K562 (cell line): ENCODE measurements around the gene RIPOR2. TPM values are rescaled to one million over a fixed set of nuclear protein-coding genes. Genes with fewer than 3 reads are reported as not detected.

ENCODE experiments used
- ATAC-seq: fragments of 200-7000 bp; cut with Tn5 transposase; 3 replicates; pipeline ENCODE4 v1.9.1; 2020; ENCODE audit warnings: moderate library complexity
- BruUV-seq: library from RNA; stranded (reverse); fragments of 400-500 nt; replicated peaks from 2 replicates; lab custom pipeline; 2021; lab: Mats Ljungman, UMichigan
- CTCF ChIA-PET: fragments of 300-600 bp; formaldehyde crosslinking; extraction: SDS; loops from one replicate; lab custom pipeline; 2021; ENCODE audit warnings: low intra/inter-chr PET ratio; lab: Yijun Ruan, JAX
- POLR2A ChIA-PET: fragments of 300-600, 350-650 bp; sonication (Branson Sonifier 250); formaldehyde crosslinking; extraction: SDS; loops from one replicate; lab custom pipeline; 2021; ENCODE audit warnings: antibody characterized with exemption, inconsistent platforms; lab: Yijun Ruan, JAX
- DNase-seq, 4 experiments: peaks; one replicate each; pipeline versions ENCODE4 v3.0.0 to v3.0.0-alpha.2; 2011 to 2018; ENCODE audit warnings: low spot score in 3 of 4, mixed read lengths in 3 of 4; ENCODE audit errors: extremely low read depth in 1 of 4
- FAIRE-seq: peaks from 2 replicates; lab custom pipeline; 2011; peaks lifted over from hg19 to GRCh38; lab: Jason Lieb, UNC
- H2AFZ ChIP-seq: 2 replicates; pipeline ENCODE4 v1.6.0; 2011; ENCODE audit warnings: low read depth, low read length, control low read depth, inconsistent platforms
- H3K27ac ChIP-seq: fragments of 200-600 bp; 3 replicates; pipeline ENCODE4 v1.8.0; 2011; ENCODE audit warnings: low read depth, mild to moderate bottlenecking, control low read depth, inconsistent platforms, low read length, moderate library complexity, mixed read lengths; ENCODE audit errors: extremely low read depth
- H3K27me3 ChIP-seq, 2 experiments: fragments of 300-600 bp in 1 of 2; 2 replicates in 1 of 2; 3 replicates in 1 of 2; pipeline versions ENCODE4 v1.6.0 to v1.8.0; 2011; ENCODE audit warnings: inconsistent platforms in 2 of 2, low read length in 2 of 2, mild to moderate bottlenecking in 1 of 2, mixed read lengths in 1 of 2, moderate library complexity in 1 of 2; ENCODE audit not compliant: control insufficient read depth in 2 of 2, insufficient read depth in 2 of 2
- H3K36me3 ChIP-seq: fragments of 300-600 bp; 3 replicates; pipeline ENCODE4 v1.8.0; 2011; ENCODE audit warnings: mild to moderate bottlenecking, low read length, inconsistent platforms; ENCODE audit not compliant: control insufficient read depth, insufficient read depth
- H3K4me1 ChIP-seq, 2 experiments: fragments of 200-600 bp in 1 of 2; replicated peaks in 1 of 2; 2 replicates in 1 of 2; 3 replicates in 1 of 2; pipeline versions ENCODE4 v1.5.1 to v1.8.0; 2011; ENCODE audit warnings: inconsistent platforms in 2 of 2, low read length in 2 of 2, mild to moderate bottlenecking in 1 of 2, mixed read lengths in 1 of 2, moderate library complexity in 1 of 2; ENCODE audit not compliant: control insufficient read depth in 2 of 2, insufficient read depth in 2 of 2
- H3K4me2 ChIP-seq: 2 replicates; pipeline ENCODE4 v1.6.1; 2011; ENCODE audit warnings: low read length, control low read depth, inconsistent platforms, mixed read lengths; ENCODE audit not compliant: insufficient read depth
- H3K4me3 ChIP-seq: fragments of 200-600 bp; sonication (generic), shearing (Covaris generic); 2 replicates; pipeline ENCODE4 v1.5.1; 2016; ENCODE audit warnings: control low read depth, inconsistent platforms
- H3K79me2 ChIP-seq: fragments of 200-600 bp; 3 replicates; pipeline ENCODE4 v1.8.0; 2011; ENCODE audit warnings: low read length, inconsistent platforms; ENCODE audit not compliant: control insufficient read depth, insufficient read depth
- H3K9ac ChIP-seq, 2 experiments: 2 replicates each; pipeline versions ENCODE4 v1.6.0 to v1.6.1; 2011; ENCODE audit warnings: low read depth in 2 of 2, low read length in 2 of 2, control low read depth in 1 of 2, inconsistent platforms in 1 of 2, mild to moderate bottlenecking in 1 of 2, mixed read lengths in 1 of 2; ENCODE audit not compliant: insufficient read depth in 1 of 2
- H3K9me1 ChIP-seq: one replicate; pipeline ENCODE4 v1.6.0; 2011; ENCODE audit warnings: inconsistent platforms, mild to moderate bottlenecking, low read length, moderate library complexity; ENCODE audit not compliant: control insufficient read depth, insufficient read depth
- H3K9me3 ChIP-seq: replicated peaks from 2 replicates; pipeline ENCODE4 v1.5.1; 2011; ENCODE audit warnings: low read depth, low read length, inconsistent platforms; ENCODE audit not compliant: control insufficient read depth, insufficient read depth
- H4K20me1 ChIP-seq: replicated peaks from 2 replicates; pipeline ENCODE4 v1.6.1; 2011; ENCODE audit warnings: low read length, inconsistent platforms, mixed read lengths; ENCODE audit not compliant: control insufficient read depth, insufficient read depth
- CREM ChIP-seq: IDR thresholded peaks from 2 replicates; pipeline ENCODE4 v1.6.1; 2014; ENCODE audit warnings: antibody characterized with exemption, low read depth
- MNT ChIP-seq, 2 experiments: fragments of 450-650 bp; conservative IDR thresholded peaks; 2 replicates each; pipeline ENCODE4 v1.6.1; 2017; ENCODE audit warnings: mild to moderate bottlenecking in 2 of 2, moderate library complexity in 2 of 2
- POLR3G ChIP-seq: IDR thresholded peaks from 2 replicates; pipeline ENCODE4 v1.6.1; 2011; ENCODE audit not compliant: insufficient read length, insufficient replicate concordance; ENCODE audit errors: extremely low read depth
- SAP30 ChIP-seq: fragments of 200-600 bp; sonication (generic); IDR thresholded peaks from 2 replicates; pipeline ENCODE4 v1.6.1; 2012; ENCODE audit warnings: borderline replicate concordance, low read depth, mild to moderate bottlenecking, moderate library complexity, low read length, control low read depth, inconsistent platforms; ENCODE audit not compliant: insufficient read depth, poor library complexity, severe bottlenecking
- SRF ChIP-seq, 2 experiments: fragments of 250-450, 450-650 bp in 1 of 2; sonication (Bioruptor Pico) in 1 of 2; sonication (generic) in 1 of 2; formaldehyde crosslinking; IDR thresholded peaks; 2 replicates each; pipeline versions ENCODE4 v1.5.0 to v1.5.1; 2020 to 2022; ENCODE audit warnings: mild to moderate bottlenecking in 1 of 2, missing genetic modification reagents in 1 of 2
- XRCC5 ChIP-seq: fragments of 200-400 bp; formaldehyde crosslinking; IDR thresholded peaks from 2 replicates; pipeline ENCODE4 v1.6.1; 2017; ENCODE audit warnings: low read depth, mild to moderate bottlenecking, low read length
- ZBTB2 ChIP-seq: fragments of 450-650 bp; IDR thresholded peaks from 2 replicates; pipeline ENCODE4 v1.6.1; 2016; ENCODE audit warnings: antibody characterized with exemption
- ZNF12 ChIP-seq: sonication (generic); formaldehyde crosslinking; IDR thresholded peaks from 2 replicates; pipeline ENCODE4 v1.4.0; 2020; ENCODE audit warnings: mild to moderate bottlenecking, missing genetic modification reagents
- ZNF282 ChIP-seq: sonication (generic); formaldehyde crosslinking; IDR thresholded peaks from 2 replicates; pipeline ENCODE4 v1.8.1; 2023; ENCODE audit warnings: missing genetic modification reagents
- ZNF3 ChIP-seq: fragments of 250-450 bp; sonication (Bioruptor Pico); IDR thresholded peaks from 2 replicates; pipeline ENCODE4 v1.5.0; 2021; ENCODE audit warnings: mild to moderate bottlenecking, moderate library complexity
- WGBS: fragments of 100-300 bp; shearing (Covaris generic); methylation state at CpG from one replicate; pipeline ENCODE4 v1.1.6; 2016; ENCODE audit warnings: low coverage, mixed read lengths; ENCODE audit not compliant: insufficient coverage; ENCODE audit errors: missing lambda C conversion rate; 5-methylcytosine and 5-hydroxymethylcytosine counted together
- in situ Hi-C: fragments of 300-500 bp; cut with MboI; formaldehyde crosslinking; loops from 4 replicates; pipeline ENCODE4 v1.15.0; 2018; ENCODE audit warnings: inconsistent platforms, mixed read lengths
- intact Hi-C: fragments of 100-400 bp; cut with micrococcal nuclease; formaldehyde crosslinking; loops from 2 replicates; pipeline ENCODE4 v1.14.2; 2022
- polyA plus RNA-seq, 8 experiments: library from polyadenylated mRNA; depleted of rRNA in 4 of 8; stranded (reverse) in 5 of 8; unstranded in 3 of 8; fragments of >200 nt; fragmentation: Nextera tagmentation in 2 of 8; fragmentation: Illumina TruSeq in 1 of 8; extraction: Ambion mirVana in 2 of 8; extraction: Trizol in 1 of 8; gene quantifications; 2 replicates each; pipeline versions ENCODE4 v1.2.1 to v1.2.3, GENCODE V29; 2011 to 2014; ENCODE audit warnings: inconsistent platforms in 1 of 8, missing spikeins in 1 of 8
- total RNA-seq, 7 experiments: library from RNA; depleted of rRNA in 6 of 7; stranded (reverse); fragments of >200 nt in 6 of 7; fragmentation: Illumina TruSeq in 2 of 7; extraction: Trizol in 2 of 7; gene quantifications; 2 replicates each; pipeline versions ENCODE4 v1.2.1 to v1.2.3, GENCODE V29; 2011 to 2021; ENCODE audit warnings: low replicate concordance in 1 of 7

RIPOR2 gene
- total and polyA plus RNA-seq, 9 of the 15 experiments (the other 6 are each of a cell fraction or from before 2014, with no cell fraction given): 0.04 to 1.0 (median 0.47) TPM; not detected in 2

GRCh38 chr6:24761193-24761835, 174.4 kb downstream of the RIPOR2 start:
- Histone ChIP-seq H3K9ac (no peak overlapping the region), H3K4me1 (peaks cover 4 to 10% of the 10 kb centered on the region in 2 experiments; a peak in 3 of 5 replicates), H3K4me2 (no peak overlapping the region), H3K36me3 (no peaks in the 10 kb centered on the region), H3K27me3 (no peaks in the 10 kb centered on the region), H3K4me3 (no peak overlapping the region), H3K9me1 (no peaks in the 10 kb centered on the region), H3K27ac (no peak overlapping the region), H3K79me2 (no peaks in the 10 kb centered on the region), H3K9me3 (no peaks in the 10 kb centered on the region), H2AFZ (peak overlapping the region; percentile 81; the same call in 1 of the 2 replicates), H4K20me1 (no peaks in the 10 kb centered on the region)
- intact Hi-C loops: loop anchor here (2.0 kb wide), 1 partner anchor 41 kb away; no protein-coding TSS in a partner anchor
- in situ Hi-C loops: loop anchor here (10.0 kb wide), 1 partner anchor 187 kb away; no protein-coding TSS in a partner anchor
- FAIRE-seq (no peak), DNase-seq (peak; percentile 40 to 73 (median 46)), ATAC-seq (peak; percentile 99)
- whole genome bisulfite sequencing: 54% methylated on average over 12 of the region's 17 CpGs
- CTCF ChIA-PET: no interaction called here
- BruUV-seq: no TSS peak
- TF ChIP-seq SRF (CRISPR knock-in tag; IDR thresholded peaks at IDR 0.05): peak in 1 of 2 experiments; percentile 53; a peak in 1 of 4 replicates
- 0 out of 2 replicates have a peak, but pooled peaks have one; percentile 10 for TF ChIP-seq CREM
- no peak for TF ChIP-seq ZNF12
- POLR2A ChIA-PET: interaction anchor here (0.6 to 2.4 kb wide), 5 partner anchors 10 to 180 kb away, joined by 3 to 8 read pairs (median 4); partner anchors contain the start of genes C6orf62 and GMNN

- no peaks in the 10 kb centered on the region for H3K79me2 ChIP-seq
- ChIA-PET CTCF (no interaction called here), POLR2A (interaction anchor here (1.2 to 2.4 kb wide), 2 partner anchors 12 to 14 kb away, joined by 4 to 7 read pairs; partner anchors contain the start of gene GMNN)
- ATAC-seq: no peak
- no TSS peak for BruUV-seq
- no peak overlapping the region for H3K4me3 ChIP-seq
- WGBS: 58% methylated on average over 5 of the region's 5 CpGs
- no peak overlapping the region for H3K4me2 ChIP-seq
- no peaks in the 10 kb centered on the region for H3K9me3 ChIP-seq
- H3K4me1 ChIP-seq: peaks cover 10 to 14% of the 10 kb centered on the region in 2 experiments
- H3K9ac ChIP-seq: no peak overlapping the region
- intact Hi-C loops: loop anchor here (2.0 kb wide), 1 partner anchor 39 kb away; no protein-coding TSS in a partner anchor
- H4K20me1 ChIP-seq: no peaks in the 10 kb centered on the region
- H3K36me3 ChIP-seq: no peaks in the 10 kb centered on the region
- no peaks in the 10 kb centered on the region for H3K9me1 ChIP-seq
- no peak for DNase-seq
- no peaks in the 10 kb centered on the region for H3K27me3 ChIP-seq
- in situ Hi-C loops: loop anchor here (10.0 kb wide), 1 partner anchor 185 kb away; no protein-coding TSS in a partner anchor
- no peak for FAIRE-seq
- no peak overlapping the region for H2AFZ ChIP-seq
- H3K27ac ChIP-seq: no peak overlapping the region
- TF ChIP-seq XRCC5 (no peak), MNT (conservative IDR thresholded peaks at IDR 0.05) (no peak), ZBTB2 (no peak), ZNF282 (CRISPR knock-in tag) (no peak), SAP30 (no peak), POLR3G (no peak), ZNF3 (CRISPR knock-in tag) (no peak)
Measured at GRCh38 chr6:24760210-24760609, 175.6 kb downstream of the RIPOR2 start.
